RCC 7860 (cell line): ENCODE data around the gene NFAM1.

Experiments used
- DNase-seq: peaks from one replicate; pipeline ENCODE4 v3.0.0-alpha.2; 2015; ENCODE audit warnings: low spot score
- FAIRE-seq: peaks from 2 replicates; lab custom pipeline; 2012; peaks lifted over from hg19 to GRCh38; lab: Jason Lieb, UNC

The NFAM1 gene

DNA sequence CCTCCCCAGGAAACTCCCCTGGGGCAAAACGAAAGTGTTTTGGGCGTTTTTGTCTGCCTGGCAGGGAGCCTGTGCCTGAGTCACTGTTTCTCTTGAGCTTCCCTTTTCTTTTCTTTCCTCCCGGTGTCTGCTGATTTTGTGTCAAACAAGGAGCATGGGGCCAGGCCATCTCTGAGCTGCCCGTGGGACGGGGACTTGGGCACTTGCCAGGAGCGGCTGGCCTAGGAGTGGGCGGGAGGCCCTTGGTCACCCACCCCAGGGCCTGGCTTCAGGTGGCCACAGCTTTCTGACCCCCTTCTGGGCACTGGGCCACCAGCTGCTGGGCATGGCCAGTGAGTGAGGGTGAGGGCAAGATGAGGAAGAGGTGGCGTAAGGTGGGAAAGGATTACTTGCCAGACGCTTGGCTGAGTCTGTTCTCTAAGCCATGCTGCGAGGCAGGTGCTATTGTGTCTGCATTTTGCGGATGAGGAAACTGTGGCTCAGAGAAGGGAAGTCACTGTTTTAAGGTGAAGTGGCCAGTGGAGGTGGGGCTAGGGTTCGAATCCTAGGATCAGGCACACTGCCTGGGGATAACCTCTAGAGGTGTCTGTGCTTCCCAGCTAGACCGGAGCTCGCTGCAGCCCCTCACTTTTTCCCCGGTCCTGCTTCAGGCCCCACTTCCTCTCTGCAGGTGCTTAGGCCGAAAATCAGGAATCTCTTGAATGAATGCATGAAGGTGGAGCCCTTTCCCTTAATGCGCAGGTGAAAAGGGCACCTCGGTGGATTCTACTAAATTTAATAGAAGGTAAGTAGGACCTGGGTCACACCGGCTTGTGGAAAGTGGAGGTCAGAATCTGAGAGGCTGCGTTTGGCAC, 7.8 kb upstream of the NFAM1 start:
- no peak for DNase-seq
- FAIRE-seq: no peak

DNA sequence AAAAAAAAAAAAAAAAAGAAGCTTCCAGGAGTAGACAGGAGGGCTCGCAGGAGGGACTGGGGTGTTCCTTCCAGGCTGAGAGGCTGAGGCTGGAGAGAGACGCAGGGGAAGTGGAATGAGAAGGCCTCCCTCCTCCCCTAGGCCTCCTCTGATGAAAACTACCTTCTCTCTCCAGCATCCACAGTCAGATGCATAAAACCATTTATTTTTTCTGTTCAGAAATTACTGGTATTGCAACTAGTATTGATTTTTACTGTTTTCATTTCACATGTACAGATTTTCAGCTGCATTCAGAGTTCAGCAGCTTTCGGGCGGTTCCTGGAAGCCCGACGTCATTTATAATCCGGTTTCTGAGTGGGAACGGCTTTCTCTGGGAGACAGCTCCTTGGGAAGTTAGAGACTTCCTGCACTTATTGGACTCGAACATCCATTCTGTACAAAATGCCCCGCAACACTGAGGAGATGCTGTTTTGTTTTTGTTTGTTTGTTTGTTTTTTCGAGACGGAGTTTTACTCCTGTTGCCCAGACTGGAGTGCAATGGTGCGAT, 6.9 kb upstream of the NFAM1 start:
- FAIRE-seq (no peak), DNase-seq (no peak)

DNA sequence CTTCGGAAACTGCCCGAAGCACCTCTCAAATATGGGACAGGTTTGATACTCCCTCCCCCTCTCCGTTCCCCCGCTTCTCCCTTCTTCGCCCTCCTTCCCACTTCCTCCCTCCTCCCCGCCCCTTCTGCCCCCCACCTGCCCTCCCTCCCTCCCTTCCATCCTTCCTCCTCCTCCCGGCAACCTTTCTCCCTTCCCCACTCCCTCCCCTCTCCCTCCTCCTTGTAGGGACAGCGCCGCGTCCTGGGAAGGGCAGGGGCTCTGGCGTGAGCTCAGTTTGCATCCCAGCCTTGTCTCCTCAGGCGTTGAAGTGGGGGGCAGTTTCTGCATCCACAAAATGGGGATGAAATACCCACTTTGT, 6.1 kb upstream of the NFAM1 start:
- no peak for DNase-seq
- FAIRE-seq: no peak

DNA sequence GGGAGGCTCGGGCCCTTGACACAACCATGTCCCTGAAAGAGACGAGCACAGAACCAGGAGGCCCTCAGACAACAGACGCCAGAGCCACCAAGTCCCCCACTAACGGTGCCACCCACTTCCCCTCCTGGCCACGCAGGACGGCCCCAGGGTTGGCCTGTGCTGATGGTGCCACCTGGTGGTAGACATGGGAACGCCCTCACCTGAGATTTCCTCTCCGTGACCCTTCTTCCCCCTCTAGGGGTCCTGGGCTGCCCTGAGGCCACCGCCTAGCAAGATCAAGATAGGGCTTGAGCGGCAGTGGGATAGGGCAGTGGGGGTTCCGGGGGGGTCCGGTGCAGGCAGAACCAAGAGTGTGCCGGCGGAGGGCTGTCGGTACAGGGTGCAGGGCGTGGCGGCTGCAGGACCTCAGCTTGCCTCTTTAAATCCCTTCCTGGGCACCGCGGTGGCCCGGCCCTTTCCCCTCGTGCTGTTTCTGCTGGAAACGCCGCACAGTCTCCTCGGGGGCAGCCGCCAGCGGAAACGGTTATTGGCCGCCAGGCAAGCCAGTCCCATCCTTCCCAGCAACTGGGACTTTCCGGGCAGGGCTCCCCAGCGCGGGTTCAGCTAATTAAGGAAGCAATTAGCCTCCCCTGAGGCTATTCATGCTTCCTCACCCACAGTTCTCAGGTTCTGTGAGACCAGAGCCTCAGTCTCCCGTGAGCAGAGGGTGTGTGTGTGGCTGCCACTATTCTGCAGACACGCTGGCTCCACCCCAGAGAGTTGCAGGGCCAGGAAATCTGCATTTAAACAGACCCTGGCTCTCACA, 5.5 kb upstream of the NFAM1 start:
- no peak for FAIRE-seq
- DNase-seq: peak; percentile 41

DNA sequence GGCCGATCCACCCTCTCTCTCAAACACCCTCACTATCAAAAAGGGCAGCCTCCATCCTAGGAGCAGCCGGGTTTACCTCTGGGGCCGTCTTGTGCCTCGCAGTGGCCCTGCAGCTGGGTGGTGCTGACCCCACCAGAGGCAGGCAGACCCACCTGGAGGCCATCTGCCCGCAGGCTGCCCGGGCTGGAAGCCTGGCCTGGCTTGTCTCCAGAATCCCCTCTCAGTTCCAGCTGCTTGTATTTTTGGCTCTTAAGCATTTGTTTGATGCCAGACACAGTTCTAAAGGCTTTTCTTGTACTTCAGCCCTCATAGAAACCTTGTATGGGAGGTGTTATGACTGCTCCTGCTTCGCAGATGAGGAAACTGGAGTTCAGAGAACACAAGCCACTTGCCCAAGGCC, 4.2 kb upstream of the NFAM1 start:
- FAIRE-seq: no peak

DNA sequence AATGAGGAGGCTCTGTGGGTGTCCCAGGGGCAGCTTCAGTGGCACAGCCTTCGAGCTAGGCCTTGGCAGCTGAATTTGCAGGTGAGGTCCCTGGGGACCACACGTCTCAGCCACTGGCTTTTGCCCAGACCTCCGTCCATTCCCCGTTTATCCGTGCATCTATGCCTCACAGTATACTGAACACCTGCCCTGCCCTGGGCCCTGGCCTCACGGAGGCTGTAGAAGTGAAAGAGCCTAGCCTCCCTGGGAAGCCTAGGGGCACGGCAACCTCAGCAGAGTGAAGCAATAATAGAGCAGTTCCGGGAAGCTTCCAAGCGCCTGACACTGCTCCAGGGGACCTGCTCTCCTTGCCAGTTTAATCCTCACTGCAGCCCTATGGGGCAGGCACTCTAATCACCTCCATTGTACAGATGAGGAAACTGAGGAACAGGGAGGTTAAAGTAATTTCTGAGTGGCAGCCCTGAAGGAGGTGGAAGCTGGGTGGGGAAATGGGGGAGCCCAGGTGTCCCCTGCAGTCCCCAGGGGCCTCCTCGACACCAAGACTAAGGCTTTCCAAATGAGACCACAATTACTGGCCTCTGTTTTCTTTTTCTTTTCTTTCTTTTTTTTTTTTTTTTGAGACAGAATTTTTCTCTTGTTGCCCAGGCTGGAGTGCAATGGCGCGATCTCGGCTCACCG, 2.7 kb upstream of the NFAM1 start:
- DNase-seq (no peak), FAIRE-seq (no peak)

More for the DNA sequence above, 4.2 kb upstream of the NFAM1 start:
- no peak for DNase-seq

DNA sequence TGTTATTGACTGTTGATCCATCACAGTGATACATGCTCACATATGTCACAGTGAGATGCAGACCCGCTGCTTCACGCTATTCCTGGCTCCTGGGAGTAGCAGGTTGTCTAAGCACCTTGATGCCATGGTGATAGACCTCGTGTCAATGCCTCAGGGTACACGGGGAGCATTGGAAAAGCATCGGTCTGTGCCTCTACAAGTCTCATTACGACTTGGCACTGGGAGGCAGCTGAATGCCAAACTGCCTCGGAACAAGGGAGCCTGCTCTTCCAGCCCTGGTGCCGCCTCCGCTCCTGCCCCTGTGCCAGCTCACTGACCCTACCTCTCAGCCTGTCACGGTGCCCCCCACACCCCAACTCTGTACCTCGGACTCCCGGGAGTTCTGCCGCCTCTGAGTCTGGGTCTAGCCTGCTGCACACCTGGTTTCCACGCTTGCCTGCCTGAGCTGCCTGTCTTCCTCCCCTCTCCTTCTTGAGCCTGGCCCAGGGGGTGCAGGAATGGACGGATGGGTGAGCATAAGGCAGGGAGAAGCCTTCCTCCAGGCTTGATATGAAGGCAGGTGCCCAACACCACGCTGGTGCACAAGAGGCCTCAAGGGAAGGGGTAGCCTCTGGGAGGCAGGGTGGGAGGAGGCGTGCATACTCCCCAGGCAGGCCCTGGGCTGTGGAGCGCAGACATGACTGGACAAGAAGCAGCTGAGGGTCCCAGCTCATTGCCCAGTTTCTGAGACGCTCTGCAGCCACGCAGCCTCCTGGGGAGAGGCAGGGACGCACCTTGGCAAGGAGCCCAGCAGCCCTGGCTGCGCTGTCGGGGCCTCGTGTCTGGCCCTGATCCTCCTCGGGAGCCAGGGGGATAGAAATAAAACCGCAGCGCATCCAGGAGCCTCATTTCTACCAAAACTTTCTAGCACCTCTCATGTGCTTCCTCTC, 1.8 kb upstream of the NFAM1 start:
- DNase-seq (no peak), FAIRE-seq (no peak)

DNA sequence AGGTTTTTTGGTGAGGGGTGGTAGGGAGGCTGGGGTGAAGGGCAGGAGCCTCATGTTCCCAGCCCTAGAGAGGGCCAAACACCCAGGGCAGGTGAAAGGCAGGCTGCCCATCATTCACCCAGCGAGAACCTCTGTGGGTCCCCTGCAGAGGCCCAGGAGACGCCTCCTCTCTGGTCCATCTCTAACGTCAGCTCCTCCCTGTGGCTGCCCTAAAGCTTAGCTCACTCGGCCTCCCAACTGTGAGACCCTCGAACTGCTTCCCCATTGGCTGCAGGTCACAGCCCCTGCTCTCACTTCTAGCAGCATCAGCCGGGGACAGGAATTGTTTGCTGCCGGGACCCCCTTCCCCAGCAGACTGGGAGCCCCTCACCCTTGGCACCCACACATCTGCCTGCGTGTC, 615 bp upstream of the NFAM1 start:
- no peak for FAIRE-seq
- DNase-seq: no peak

DNA sequence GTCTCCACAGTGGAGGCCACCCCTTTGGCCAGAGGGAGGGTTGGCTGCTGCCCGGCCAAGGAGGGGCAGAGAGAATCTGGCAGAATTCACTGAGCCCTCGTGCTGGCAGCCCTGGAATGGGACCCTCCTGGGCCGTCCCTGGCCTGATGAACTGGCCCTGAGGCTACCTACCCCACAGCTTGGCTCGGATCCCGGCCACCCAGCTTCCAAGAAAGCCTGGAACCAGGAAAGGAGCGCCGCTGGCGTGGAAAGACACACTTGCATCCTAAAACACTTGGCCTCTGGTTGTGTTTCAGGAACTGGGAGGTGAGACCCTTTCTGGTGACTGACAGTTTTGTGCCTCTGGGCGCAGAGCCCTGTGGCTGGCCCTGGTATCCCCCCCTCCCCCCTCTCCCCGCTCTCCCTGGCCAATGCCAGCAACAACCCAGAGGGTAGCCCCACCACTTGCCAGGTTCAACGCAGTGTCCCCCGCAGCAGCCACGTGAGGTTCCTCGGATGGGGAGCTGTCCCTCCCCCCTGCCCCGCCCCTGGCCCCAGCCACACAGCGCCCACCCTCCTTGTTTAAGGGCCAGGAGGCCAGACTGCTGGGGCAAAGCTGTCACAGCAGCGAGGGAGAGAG, 693 bp downstream of the NFAM1 start:
- no peak for DNase-seq

DNA sequence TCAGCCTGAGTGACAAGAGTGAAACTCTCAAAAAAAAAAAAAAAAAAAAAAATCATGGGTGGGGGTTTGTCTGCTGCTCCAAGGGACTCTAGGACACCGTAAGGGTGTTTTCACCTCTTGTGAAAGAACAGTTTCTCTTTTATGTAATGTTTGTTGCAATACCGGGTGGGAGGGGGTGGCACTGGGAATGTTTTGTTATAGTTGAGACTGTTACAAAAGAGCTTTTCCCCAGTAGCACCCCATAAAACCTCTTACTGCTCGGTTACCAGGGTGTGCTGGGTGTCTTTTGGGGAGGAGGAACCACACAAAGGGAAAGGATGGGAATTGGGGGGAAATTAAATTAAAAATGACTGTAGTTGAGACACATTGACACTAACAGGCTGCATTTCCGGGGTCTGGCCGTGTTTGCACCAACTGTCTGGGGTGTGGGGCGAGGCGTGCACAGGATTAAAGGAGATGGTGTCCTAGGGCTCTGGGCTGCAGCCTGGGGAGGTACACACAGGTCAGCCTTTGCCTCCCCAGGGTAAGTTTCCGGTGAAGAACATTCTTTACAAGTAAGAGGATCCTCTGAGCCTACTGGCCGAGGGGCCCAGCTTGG, 1.6 kb downstream of the NFAM1 start:
- FAIRE-seq: no peak
- DNase-seq: no peak

More for the DNA sequence above, 693 bp downstream of the NFAM1 start:
- no peak for FAIRE-seq

DNA sequence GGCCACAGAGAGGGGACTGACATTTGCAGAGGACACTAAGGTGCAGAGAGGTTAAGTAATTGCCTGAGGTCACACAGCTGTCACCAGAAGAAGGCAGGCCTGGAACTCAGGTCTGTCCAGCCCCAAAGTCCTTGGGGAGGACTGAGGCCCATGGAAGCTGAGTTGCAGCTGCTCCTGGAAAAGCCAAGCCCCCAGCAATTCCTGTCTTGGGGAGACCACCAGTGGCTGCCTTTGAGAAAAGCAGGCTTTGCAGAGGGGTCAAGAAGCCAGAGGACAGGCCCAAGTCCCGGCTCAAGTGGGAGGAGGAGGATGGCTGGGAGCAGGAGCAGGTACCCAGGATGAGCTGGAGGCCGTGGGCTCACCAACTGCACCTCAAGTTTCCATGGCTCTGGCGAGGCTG, 3.4 kb downstream of the NFAM1 start:
- FAIRE-seq: no peak
- DNase-seq: no peak

DNA sequence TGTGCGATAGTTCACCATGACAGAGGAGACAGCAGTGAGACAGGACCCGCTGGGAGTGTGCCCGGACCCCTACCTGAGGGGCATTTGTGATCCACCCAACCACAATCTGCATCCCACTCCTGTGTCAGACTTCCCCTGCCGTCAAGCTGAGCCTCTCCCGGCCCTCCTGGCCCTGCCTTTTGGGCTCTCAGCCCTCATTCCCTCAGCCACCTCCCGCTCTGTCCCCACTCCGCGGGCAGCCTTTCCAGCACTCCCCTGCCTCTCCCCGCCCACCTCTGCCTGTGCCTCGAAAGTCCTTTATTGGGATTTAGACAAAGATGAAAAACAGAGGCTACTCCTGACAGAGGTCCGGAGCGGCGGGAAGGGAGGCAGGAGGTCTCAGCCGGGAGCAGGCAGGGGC, 4.2 kb downstream of the NFAM1 start:
- FAIRE-seq (no peak), DNase-seq (no peak)

DNA sequence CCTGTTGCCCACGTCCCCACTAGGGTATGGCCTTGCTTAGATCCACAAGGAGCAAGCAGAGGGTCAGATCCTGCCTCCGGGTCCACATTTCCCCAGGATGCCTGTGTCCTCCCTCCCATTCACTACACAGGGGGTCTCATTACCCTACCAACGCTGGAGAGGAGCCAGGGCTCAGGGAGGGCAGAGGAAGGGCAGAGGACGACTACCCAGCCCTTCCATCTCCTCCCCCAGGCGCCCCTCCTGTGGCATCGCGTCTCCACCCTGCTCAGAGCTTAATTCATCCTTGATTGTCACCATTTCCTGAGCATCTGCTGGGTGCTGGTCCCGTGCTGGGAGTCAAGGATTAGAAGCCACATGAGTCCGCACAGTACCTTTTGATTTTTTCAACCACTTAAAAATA, 5.0 kb downstream of the NFAM1 start:
- FAIRE-seq (no peak), DNase-seq (no peak)

DNA sequence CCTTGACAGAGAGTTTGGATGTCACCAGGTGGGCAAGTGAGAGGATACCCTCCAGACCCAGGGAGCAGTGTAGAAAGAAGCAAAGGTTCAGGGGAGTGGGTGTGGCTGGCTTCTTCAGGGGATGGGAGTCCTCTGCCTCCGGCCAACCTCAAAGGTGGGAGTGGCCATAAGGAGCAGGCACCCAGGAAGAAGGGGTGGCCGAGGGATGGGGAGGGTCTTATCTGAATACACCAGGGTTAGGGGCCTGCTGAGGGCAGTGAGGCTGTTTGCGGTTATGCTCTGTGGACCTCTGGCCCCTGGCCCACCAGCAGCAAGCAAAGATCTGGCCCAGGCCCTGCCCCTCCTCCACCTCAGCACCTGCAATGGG, 6.2 kb downstream of the NFAM1 start:
- no peak for DNase-seq
- no peak for FAIRE-seq

DNA sequence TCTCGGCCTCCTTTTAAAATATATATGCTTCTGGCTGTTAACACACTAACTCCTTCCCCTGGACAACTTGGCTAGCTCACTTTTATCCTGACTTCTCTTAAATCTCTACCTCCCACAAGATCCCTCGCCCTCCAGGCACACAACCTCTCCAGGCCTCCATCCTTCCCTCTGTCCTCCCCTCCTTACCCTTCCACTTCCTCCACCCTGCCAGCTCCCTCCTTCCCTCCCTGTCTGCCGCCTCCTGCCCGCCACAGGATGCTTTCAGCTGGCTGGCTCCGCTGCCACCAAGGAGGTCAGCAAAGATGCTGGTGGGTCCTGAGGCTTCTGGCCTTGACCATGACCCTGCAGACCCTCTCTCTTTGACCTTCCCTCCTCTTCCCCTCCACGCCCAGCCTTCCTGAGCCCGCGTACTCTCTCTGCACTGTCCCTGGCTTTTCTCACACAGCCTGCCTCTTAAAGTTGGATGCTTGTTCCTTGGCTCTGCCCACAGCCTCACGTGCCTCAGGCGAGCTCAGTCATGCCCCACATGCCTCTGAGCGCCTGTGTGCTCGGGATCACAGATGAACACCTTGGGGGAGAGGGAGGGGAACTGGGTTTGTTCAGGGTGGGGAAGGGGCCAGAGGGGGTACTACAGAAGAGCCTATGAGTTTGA, 6.7 kb downstream of the NFAM1 start:
- DNase-seq (no peak), FAIRE-seq (no peak)

DNA sequence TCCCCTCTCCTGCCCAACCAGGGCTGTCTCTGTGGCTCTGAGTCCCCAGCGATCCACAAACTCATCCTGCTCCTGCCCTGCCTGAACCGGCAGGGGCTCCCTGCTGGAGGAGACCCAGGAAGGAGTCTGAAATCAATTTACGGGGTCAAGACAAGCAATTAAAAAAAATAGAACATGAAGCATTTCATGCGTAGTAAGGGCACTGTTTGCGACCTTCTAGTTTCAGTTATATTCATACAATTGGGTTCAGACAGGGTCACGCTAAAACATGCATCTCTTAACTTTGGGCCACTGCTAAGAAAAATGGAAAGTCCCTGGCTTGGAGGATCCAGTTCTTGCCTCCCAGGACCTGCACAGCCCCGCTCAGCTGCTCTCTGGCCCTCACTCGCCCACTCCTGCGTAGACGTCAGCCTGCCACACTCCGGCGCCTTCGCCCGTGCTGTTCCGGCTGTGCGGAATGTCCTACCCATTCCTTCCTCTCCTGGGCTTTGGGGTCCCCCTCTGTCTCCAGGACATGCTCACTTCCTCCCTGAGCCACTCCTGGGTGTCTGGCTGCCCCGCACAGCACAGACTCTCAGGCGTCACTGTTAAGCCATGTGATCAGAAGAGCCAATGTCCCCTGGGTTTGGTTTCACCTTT, 12.8 kb downstream of the NFAM1 start:
- DNase-seq (no peak), FAIRE-seq (no peak)

DNA sequence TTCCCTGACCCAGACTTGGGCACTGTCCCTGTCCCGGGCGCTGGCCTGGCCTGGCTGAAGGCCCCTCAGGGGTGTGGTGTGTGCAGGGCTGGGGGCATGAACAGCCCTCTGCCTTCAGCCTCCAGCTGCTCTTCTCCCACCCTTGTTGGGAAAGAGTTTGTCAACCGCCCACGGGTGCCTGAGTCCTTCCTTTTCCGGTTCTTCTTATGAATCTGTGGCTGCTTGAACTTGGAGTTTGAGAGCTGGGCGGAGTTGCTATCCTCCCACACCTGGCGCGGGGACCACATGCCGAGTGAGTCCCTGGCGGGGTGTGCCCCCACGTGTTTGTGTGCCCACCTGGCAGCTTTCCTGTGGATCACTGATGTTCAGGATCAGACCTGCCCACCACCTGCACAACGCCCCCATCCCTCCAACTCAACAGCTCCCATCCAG, 13.4 kb downstream of the NFAM1 start:
- FAIRE-seq (no peak), DNase-seq (no peak)

DNA sequence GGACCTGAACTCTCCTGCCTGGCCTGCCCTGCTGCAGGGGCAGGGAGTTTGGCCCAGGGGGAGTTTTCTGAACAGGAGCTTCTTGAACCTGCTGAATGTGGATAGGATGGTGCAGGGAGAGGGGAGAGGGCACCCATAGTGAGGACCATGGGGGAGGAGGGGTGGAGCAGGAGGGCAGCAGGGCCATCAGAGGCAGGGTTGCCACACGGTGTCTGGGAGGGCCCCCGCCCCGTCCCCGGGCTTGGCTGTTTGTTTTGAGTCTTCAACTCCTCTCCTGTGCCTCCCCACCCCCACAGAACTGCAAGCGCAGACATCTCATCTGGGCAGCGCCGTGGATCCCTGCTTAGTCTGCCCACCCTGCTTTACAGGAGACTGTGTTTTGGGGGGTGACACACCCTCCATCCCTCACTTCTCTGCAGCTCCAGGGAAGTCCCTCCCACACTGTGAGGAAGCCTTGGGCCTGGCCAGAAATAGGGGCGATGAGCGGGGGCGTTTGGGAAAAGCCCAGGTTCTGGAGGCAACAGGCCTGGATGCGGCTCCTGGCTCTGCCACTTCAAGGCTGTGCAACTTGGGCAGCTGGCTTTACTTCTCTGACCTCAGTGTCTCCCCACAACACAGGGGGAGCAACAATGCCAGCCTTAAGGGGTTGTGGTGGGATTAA, 14.4 kb downstream of the NFAM1 start:
- FAIRE-seq (no peak), DNase-seq (no peak)
